HG03097 (cell line): ENCODE results near the gene GAB2.
"Not testable (repeated sequence)": the region's sequence is repeated elsewhere in the genome, so short reads cannot be mapped to it uniquely, and the experiment has no call there.

ENCODE experiments used
- ATAC-seq: cut with Tn5 transposase; IDR thresholded peaks from one replicate; pipeline ENCODE4 v1.9.1; 2021; ENCODE audit not compliant: unreplicated experiment, low FRiP score

The GAB2 gene

DNA sequence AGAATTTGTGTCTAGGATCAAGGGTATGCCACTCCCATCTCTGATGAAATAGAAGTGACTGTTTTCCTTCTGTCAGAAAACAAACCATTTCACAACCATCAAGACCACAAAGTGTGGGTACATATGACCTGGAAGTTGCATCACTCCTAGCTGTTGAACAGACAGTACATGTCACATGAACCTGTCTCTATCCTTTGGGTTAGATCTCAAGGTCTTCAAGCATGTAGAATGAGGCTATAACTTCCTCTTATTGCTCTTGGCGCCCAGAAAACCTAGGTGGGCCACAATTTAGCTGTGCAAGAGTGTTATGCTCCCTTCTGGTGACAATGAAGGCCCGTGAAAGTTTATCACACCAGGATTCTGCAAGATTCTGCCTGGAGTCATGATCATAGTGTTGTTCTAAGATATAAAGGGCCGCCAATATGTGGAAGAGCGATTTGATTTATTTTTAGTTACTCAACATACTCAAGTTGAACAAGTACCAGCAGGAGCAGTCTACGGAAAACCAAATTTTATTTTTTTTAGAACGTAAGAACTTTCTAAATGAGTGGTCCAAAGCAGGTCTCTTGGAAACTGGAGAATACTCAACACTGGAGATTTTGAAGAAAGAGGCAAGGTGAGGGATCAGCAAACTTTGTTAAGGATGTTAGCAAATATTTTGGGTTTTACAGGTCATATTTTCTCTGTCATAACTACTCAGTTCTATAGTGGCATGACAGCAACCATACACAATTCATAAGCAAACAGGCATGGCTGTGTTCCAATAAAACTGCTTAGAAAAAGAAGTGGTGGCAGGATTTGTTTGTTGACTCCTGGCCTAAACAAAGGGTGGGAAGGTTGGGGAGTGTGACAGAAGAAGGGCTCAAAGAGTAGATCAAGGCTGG lies 127.1 kb downstream of the GAB2 start:
- ATAC-seq: no peak

DNA sequence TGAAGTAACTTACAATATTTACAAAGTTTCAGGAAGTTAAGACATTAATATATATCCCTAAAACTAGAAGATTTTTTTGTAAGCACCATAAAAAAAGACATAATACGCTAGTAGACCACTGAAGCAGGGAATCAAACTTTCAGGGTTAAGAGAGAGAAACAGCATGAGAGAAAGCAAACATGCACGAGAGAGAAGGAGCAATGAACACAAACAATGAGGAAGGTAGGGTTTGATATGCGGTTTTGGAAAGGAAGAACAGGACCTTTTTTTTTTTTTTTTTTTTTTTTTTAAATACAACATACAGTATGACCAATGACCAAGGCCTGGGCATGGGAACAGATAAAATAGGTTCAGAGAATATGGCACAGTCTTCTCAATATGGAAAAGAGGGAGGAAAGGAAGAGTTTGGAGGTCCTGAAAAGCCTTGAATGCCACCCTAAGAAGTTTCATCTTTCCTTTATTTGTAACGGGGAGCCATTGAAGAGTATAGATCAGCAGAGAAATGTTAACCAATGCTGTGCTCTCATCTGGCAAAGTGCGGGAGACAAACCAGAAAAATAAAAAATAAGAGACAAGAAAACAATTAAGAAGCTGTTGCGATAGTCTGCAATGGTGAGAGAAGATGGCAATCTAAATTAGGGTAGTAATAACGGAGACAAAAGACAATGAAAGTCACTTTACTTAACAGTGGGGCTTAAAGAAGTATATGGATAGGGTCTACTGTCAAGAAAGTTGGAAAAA lies 127.9 kb downstream of the GAB2 start:
- ATAC-seq: no peak

GRCh38 chr11:78284260-78284659 lies 133.4 kb downstream of the GAB2 start:
- no peak for ATAC-seq

- no peak for ATAC-seq
Measured at GRCh38 chr11:78282821-78283220, 134.8 kb downstream of the GAB2 start.

DNA sequence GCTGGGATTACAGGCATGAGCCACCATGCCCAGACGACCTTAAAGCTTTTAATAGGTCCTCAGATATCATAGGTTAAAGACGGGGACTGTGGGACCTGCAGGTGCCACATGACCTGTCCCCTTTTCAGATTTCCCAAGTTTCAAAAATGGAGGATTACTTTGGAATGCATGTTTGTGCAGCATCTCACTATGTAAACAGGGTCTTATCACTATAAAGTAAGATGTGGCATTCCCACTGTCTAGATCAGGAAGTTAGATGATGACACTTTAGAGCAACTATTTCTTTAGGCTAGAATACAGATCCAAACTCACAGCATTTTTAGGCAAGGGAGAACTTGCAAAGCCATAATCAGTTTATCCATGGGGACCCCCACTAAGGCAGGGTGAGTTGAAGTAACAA lies 136.1 kb downstream of the GAB2 start:
- ATAC-seq: no peak

DNA sequence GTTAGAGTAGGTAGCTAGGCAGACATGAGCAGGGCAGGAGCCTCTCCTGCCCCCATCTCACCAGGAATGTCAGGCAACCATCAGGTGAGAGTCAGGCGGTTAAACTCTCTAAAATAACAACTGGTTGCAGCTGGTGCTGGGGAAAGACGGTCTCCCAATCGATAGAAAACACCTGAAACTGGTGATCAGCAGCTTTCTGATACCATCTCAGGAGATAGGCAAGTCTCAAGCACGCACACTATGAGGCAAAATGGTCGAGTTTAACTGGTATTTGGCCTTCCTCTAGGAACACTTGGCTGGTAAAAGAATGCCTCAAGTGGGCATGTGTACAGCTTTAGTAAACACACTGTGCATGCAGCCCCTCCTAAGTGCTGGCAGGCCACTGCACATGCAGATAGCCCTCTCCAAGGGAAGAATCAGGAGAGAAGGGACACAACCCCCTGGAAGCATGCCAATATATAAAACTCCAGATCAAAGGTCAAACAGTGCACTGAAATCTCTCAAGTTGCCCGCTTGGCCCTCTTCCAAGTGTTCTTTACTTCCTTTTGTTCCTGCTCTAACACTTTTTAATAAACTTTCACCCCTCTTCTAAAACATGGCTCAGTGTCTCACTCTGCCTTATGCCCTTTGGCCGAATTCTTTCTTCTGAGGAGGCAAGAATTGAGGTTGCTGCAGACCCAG lies 140.2 kb downstream of the GAB2 start:
- ATAC-seq: no peak

GRCh38 chr11:78276311-78276710 lies 141.3 kb downstream of the GAB2 start:
- no peak for ATAC-seq

DNA sequence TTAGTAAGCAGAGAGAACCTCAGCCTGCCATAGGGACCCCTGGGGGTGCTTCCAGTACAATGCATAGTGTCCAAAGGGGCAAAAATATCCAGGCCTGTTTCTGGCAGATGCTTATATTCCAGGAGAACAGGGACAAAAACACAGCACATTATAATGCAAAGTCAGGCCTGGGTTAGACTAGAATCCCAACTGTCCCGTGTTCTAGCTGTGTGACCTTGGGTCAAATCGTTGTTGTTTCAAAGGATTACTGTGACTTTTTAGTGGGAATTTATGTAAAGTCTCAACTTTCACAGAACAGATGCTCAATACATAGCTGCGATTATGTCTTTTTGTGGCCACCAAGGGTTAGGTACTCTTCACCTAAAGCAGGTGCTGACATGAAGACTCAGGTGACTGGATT lies 142.9 kb downstream of the GAB2 start:
- ATAC-seq: no peak

DNA sequence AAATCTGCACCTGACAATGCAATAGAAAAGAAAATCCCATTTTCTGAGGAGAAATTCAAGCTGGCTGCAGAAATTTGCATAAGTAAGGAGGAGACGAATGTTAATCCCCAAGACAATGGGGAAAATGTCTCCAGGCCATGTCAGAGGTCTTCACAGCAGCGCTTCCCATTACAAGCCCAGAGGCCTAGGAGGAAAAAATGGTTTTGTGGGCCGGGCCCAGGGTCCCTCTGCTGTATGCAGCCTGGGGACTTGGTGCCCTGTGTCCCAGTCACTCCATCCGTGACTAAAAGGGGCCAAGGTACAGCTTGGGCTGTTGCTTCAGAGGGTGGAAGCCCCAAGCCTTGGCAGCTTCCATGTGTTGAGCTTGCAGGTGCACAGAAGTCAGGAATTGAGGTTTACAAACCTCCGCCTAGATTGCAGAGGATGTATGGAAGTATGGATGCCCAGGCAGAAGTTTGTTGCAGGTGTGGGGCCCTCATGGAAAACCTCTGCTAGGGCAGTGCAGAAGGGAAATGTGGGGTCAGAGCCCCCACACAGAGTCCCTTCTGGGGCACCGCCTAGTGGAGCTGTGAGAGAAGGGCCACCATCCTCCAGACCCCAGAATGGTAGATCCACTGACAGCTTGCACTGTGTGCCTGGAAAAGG lies 144.9 kb downstream of the GAB2 start:
- not testable (repeated sequence) for ATAC-seq

DNA sequence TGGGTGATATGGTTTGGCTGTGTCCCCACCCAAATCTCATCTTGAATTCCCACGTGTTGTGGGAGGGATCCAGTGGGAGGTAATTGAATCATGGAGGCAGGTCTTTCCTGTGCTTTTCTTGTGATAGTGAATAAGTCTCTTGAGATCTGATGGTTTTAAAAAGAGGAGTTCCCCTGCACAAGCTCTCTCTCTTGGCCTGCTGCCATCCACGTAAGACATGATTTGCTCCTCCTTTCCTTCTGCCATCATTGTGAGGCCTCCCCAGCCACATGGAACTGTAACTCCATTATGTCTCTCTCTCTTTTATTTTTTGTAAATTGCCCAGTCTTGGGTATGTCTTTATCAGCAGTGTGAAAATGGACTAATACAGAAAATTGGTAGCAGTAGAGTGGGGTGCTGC lies 145.8 kb downstream of the GAB2 start:
- not testable (repeated sequence) for ATAC-seq

DNA sequence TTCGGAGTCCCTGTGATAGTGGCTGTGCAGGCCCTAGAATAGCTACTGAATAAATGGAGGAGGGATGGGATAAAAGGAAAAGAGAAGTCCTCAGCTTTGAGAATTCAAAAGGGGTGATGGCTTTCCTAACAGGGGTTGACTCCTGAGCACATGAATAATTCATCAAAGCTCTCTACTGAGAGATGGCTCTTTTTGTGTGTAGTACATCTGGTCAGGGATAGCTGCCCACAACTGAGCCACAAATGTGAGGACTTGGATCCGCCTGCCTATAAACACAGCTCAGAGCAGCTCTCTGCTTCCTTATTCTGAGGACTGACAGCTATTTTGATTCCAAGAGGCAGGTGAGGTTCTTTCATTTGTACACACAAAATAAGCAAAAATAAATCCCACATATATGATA lies 146.6 kb downstream of the GAB2 start:
- ATAC-seq: no peak

GRCh38 chr11:78269806-78270205 lies 147.8 kb downstream of the GAB2 start:
- ATAC-seq: no peak

DNA sequence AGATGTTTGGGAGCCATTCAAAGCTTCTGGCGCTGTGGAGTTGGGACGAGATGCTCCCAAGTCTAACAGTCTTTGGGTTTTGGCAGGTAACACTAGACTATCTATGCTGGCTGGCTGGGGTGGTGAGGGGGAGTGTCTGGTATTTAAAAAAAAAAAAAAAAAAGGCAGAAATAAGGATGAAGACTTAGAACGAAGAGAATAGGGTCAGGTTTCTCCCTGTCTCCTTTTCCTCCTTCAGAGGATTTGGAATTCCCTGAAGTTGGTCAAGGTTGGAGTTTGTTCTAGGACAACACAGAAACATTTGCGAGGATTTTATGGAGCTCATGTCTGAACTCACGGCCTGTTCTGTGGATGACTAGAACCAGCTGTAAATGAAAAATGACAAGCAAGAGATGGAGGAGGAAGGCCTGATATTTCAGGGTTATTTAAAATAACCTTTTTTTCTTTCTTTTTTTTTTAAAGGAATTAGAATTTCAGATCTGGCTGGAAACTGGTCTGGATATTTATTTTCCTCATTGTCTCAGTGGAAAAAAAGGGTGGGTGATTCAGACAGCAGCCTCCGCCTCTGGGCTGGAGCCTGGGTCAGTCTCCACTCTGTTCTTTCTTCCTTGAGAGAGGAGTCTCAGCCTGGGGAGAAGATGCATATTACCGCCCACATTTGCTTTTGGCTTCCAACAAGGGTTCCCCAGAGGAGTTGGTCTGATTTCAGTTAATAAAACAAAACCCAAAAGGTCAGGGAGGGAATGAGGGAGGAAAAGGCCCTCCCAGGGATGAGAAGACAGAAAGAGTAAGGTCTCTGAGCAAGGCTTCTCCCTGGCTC lies 148.8 kb downstream of the GAB2 start:
- no peak for ATAC-seq

GRCh38 chr11:78266451-78266850 lies 151.2 kb downstream of the GAB2 start:
- ATAC-seq: no peak

DNA sequence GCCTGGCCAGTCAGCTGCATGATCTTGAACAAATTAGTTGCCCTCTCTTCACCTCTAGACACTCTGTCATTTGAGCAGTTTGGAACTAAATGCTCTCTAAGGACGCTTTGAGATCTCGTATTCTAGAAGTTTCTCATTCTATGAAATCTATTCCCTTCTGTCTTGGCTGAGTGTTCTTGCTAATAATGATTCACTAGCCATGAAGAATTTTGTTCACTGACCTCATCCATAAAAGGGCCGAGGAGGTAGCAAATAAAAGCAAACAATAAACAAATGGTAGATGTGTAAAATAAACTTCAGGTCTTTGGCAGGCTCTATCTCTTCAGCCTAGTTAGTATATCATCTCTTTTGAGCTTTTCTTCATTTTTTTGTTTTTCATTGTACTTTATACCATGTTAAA lies 152.3 kb downstream of the GAB2 start:
- ATAC-seq: no peak

DNA sequence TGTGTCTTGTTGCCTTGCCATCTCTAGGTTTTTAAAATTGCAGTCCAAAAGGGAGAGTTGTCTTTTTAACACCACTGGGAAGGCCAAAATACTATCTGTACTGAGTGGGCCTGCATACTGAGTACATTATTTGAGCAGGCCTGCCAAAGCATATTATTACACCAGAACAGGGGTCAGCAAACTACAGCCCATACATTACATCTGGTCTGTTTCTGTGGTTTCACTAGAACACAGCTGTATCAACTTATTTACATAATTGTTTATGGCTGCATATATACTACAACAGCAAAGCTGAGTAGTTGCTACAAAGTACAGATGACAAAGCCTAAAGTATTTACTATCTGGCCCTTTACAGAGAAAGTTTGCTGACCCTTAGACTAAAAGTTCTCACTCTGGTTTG lies 154.9 kb downstream of the GAB2 start:
- ATAC-seq: no peak

DNA sequence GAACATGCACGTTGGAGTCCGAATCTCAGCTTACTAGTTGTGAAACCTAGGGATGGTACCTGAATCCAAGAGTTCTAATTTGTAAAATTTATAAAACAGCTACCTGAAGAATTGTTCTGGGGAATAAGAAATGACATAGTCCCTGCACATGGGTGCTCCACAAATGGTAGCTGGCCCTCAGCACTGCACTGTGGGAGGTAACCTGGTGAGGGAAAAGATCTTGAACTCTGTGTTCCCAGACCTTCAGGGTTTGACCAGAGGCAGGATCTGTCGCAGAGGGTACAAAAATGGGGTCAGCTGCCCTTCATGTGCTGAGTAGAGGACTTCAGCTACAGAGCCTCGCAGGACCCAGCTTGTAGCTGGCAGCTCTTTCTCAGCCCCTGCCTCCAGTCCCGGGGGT lies 155.4 kb downstream of the GAB2 start:
- ATAC-seq: no peak

- ATAC-seq: no peak
Measured at GRCh38 chr11:78261828-78262227, 155.8 kb downstream of the GAB2 start.

DNA sequence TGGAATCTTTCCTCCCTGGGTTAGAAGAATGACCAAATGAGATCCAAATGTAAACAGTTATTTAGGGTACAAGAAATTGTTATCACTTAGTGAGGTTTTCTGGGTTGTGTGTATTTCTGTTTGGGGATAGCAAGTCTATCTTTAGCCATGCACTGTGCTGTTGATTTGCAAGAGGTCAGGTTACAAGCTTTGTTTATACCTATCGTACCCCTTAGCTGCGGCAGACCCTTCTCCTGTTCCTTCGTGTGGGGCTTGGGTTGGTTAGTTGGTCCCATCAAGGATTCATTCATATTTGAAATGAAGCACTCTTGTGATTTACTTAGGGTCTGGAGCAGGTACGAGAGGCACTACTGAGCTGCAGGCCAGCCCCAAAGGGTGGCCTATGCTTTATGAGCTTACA lies 156.3 kb downstream of the GAB2 start:
- no peak for ATAC-seq
